GM23338 (cell line): ENCODE data around the gene RNF207. TPM values are rescaled to one million over a fixed set of nuclear protein-coding genes. Genes with fewer than 3 reads are reported as not detected.

Experiments used
- ATAC-seq: fragments of 200-7000 bp; cut with Tn5 transposase; 3 replicates; pipeline ENCODE4 v1.9.1; 2020
- DNase-seq: peaks from one replicate; pipeline ENCODE4 v3.0.0-alpha.2; 2015; ENCODE audit warnings: low spot score
- H2AFZ ChIP-seq: fragments of 200-600 bp; sonication (generic); 2 replicates; pipeline ENCODE4 v1.8.0; 2016; ENCODE audit warnings: antibody characterized with exemption, mild to moderate bottlenecking, moderate library complexity
- H3F3A ChIP-seq: fragments of 200-600 bp; sonication (generic); replicated peaks from 2 replicates; pipeline ENCODE4 v1.8.0; 2017; ENCODE audit warnings: antibody characterized with exemption, mixed run types, low read depth
- H3K27ac ChIP-seq: fragments of 200-600 bp; sonication (generic); 2 replicates; pipeline ENCODE4 v1.6.1; 2016; ENCODE audit warnings: low read depth
- H3K27me3 ChIP-seq: fragments of 200-600 bp; sonication (generic); 2 replicates; pipeline ENCODE4 v1.8.0; 2016; ENCODE audit warnings: mild to moderate bottlenecking, mixed run types, moderate library complexity; ENCODE audit not compliant: insufficient read depth
- H3K36me3 ChIP-seq: fragments of 200-600 bp; sonication (generic); 2 replicates; pipeline ENCODE4 v1.8.0; 2016; ENCODE audit warnings: mild to moderate bottlenecking; ENCODE audit not compliant: insufficient read depth
- H3K4me1 ChIP-seq: fragments of 200-600 bp; sonication (generic); 2 replicates; pipeline ENCODE4 v1.8.0; 2016; ENCODE audit warnings: mild to moderate bottlenecking, moderate library complexity; ENCODE audit not compliant: insufficient read depth
- H3K4me2 ChIP-seq: fragments of 200-600 bp; sonication (generic); 2 replicates; pipeline ENCODE4 v1.7.1; 2017; ENCODE audit warnings: mixed run types
- H3K4me3 ChIP-seq: fragments of 200-600 bp; sonication (generic); 2 replicates; pipeline ENCODE4 v1.6.1; 2016; ENCODE audit warnings: mixed run types
- H3K79me2 ChIP-seq: fragments of 200-600 bp; sonication (generic); replicated peaks from 2 replicates; pipeline ENCODE4 v1.8.0; 2017; ENCODE audit warnings: mild to moderate bottlenecking; ENCODE audit not compliant: insufficient read depth
- H3K9me2 ChIP-seq: fragments of 200-600 bp; sonication (generic); 2 replicates; pipeline ENCODE4 v1.8.0; 2017; ENCODE audit not compliant: insufficient read depth
- H4K20me1 ChIP-seq: fragments of 200-600 bp; sonication (generic); replicated peaks from 2 replicates; pipeline ENCODE4 v1.8.0; 2017; ENCODE audit warnings: mild to moderate bottlenecking; ENCODE audit not compliant: insufficient read depth
- H3K27ac Mint-ChIP-seq: 2 replicates; pipeline ENCODE4 v1.8.0; 2020; ENCODE audit warnings: inconsistent platforms, mild to moderate bottlenecking, moderate library complexity, mixed read lengths
- H3K27me3 Mint-ChIP-seq: 3 replicates; pipeline ENCODE4 v1.8.0; 2022; ENCODE audit warnings: low read depth, mild to moderate bottlenecking, moderate library complexity, mixed read lengths, inconsistent platforms; ENCODE audit not compliant: insufficient read depth, poor library complexity
- H3K36me3 Mint-ChIP-seq: 3 replicates; pipeline ENCODE4 v1.8.0; 2021; ENCODE audit warnings: low read depth, mild to moderate bottlenecking, inconsistent platforms, moderate library complexity, mixed read lengths
- H3K4me1 Mint-ChIP-seq: 3 replicates; pipeline ENCODE4 v1.8.0; 2020; ENCODE audit warnings: mild to moderate bottlenecking, inconsistent platforms, mixed read lengths
- H3K4me3 Mint-ChIP-seq: 3 replicates; pipeline ENCODE4 v1.8.0; 2021; ENCODE audit warnings: moderate library complexity, mild to moderate bottlenecking, inconsistent platforms, mixed read lengths
- H3K9me3 Mint-ChIP-seq: 3 replicates; pipeline ENCODE4 v1.8.0; 2020; ENCODE audit warnings: moderate library complexity, mild to moderate bottlenecking, inconsistent platforms, mixed read lengths
- CREB1 ChIP-seq: fragments of 250-450 bp; sonication (Bioruptor Pico); IDR thresholded peaks from 2 replicates; pipeline ENCODE4 v1.5.0; 2020; ENCODE audit warnings: low read depth, mild to moderate bottlenecking, moderate library complexity
- EZH2 ChIP-seq: fragments of 200-600 bp; sonication (generic); IDR thresholded peaks from one replicate; pipeline ENCODE4 v1.8.0; 2017; ENCODE audit warnings: antibody characterized with exemption, mild to moderate bottlenecking, low read depth; ENCODE audit not compliant: unreplicated experiment
- EZH2phosphoT487 ChIP-seq: fragments of 200-600 bp; sonication (generic); IDR thresholded peaks from one replicate; pipeline ENCODE4 v1.8.1; 2018; ENCODE audit warnings: antibody characterized with exemption; ENCODE audit not compliant: unreplicated experiment
- NANOG ChIP-seq: IDR thresholded peaks from 2 replicates; pipeline ENCODE4 v1.6.1; 2016; ENCODE audit warnings: antibody characterized with exemption, borderline replicate concordance
- REST ChIP-seq: IDR thresholded peaks from one replicate; pipeline ENCODE4 v1.6.1; 2018; ENCODE audit warnings: antibody characterized with exemption; ENCODE audit not compliant: unreplicated experiment
- ZNF114 ChIP-seq: fragments of 250-450 bp; sonication (Bioruptor Pico); IDR thresholded peaks from 2 replicates; pipeline ENCODE4 v1.5.0; 2020; ENCODE audit warnings: mild to moderate bottlenecking, moderate library complexity
- ZNF462 ChIP-seq: fragments of 250-450 bp; sonication (Bioruptor Pico); IDR thresholded peaks from 2 replicates; pipeline ENCODE4 v1.5.0; 2020; ENCODE audit warnings: mild to moderate bottlenecking, moderate library complexity
- polyA plus RNA-seq: library from polyadenylated mRNA; unstranded; fragments of >200 nt; fragmentation: Nextera tagmentation; extraction: Ambion mirVana; gene quantifications from 2 replicates; pipeline ENCODE4 v1.2.1, GENCODE V29; 2016
- total RNA-seq: library from RNA; depleted of rRNA; stranded (reverse); fragments of >200 nt; shearing (Covaris generic); gene quantifications from 2 replicates; pipeline ENCODE4 v1.2.3, GENCODE V29; 2014
- TF ChIP-seq, protein P1 (sequence below), 2 experiments: fragments of 200-600 bp in 1 of 2; sonication (generic) in 1 of 2; conservative IDR thresholded peaks; 2 replicates each; pipeline versions ENCODE4 v1.5.1 to v1.6.1; 2016 to 2017; ENCODE audit warnings: antibody characterized with exemption in 2 of 2, low read depth in 2 of 2, mild to moderate bottlenecking in 2 of 2, moderate library complexity in 1 of 2

Gene RNF207
- total and polyA plus RNA-seq, 2 experiments from 2014 or later = 1.7 to 2.9 TPM

- Histone ChIP-seq H3K79me2 (no peaks in the 10 kb centered on the region), H3K4me3 (peak overlapping the region; percentile 52), H2AFZ (no peak overlapping the region), H3K27ac (no peak overlapping the region), H3K9me2 (0 out of 2 replicates have a peak, but pooled peaks cover 6% of the 10 kb centered on the region), H3K4me2 (peak overlapping the region; percentile 80; the same call in 1 of the 2 replicates), H3K4me1 (peaks cover 27% of the 10 kb centered on the region), H3F3A (peaks cover 34% of the 10 kb centered on the region), H3K27me3 (peaks cover 62% of the 10 kb centered on the region), H4K20me1 (peaks cover 12% of the 10 kb centered on the region; the same call in 1 of the 2 replicates), H3K36me3 (no peaks in the 10 kb centered on the region)
- Mint-ChIP-seq H3K27me3 (peaks cover 60% of the 10 kb centered on the region), H3K27ac (no peak overlapping the region), H3K4me1 (peaks cover 36% of the 10 kb centered on the region), H3K36me3 (peaks cover 5% of the 10 kb centered on the region), H3K4me3 (no peak overlapping the region), H3K9me3 (no peaks in the 10 kb centered on the region; the same call in 2 of the 3 replicates)
- DNase-seq (no peak), ATAC-seq (no peak)
- TF ChIP-seq EZH2phosphoT487 (no peak), ZNF462 (CRISPR knock-in tag) (no peak)
These were observed 26.2 kb upstream of the RNF207 start for GRCh38 chr1:6179564-6180175.

DNA sequence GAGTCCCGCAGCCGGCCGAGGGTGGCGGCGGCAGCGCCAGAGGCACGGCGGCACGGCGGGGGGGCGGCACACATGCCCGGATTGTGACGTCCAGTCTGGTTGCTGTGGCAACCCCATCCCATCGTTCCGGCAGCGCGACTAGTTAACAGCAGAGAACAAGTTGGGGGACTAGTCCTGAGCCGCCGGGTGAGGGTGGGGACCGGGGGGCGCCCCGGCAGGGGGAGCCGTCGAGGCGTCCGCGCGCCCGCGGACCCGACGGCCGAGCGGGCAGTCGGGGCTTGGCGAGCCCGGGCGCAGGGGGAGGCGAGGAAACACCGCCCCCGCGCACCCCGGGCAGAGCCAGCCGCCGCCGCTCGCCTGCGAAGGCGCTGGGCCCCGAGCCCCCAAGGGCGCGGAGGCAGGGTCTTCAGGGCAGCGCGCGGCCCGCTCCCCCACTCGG, 25.6 kb upstream of the RNF207 start, which contains the start of gene CHD5:
Gene CHD5, minus strand, starts transcription at position 54 of the 439 bp plus-strand sequence. CDS start 298 bp downstream, outside the sequence.
- H3K4me2 ChIP-seq = peak within 1 kb of the TSS; percentile 80
- H3K36me3 ChIP-seq = 0 out of 2 replicates have a peak, but pooled peaks cover 4% of the 10 kb centered on the region
- no peaks in the 10 kb centered on the region for H3K79me2 ChIP-seq
- peak; percentile 19 for ATAC-seq
- H3K27ac ChIP-seq = no peak within 1 kb of the TSS
- peaks cover 12% of the 10 kb centered on the region for H3K36me3 Mint-ChIP-seq
- peak; percentile 86 for DNase-seq
- H3K27me3 Mint-ChIP-seq = peaks cover 60% of the 10 kb centered on the region
- peak within 1 kb of the TSS; percentile 82 for H2AFZ ChIP-seq
- H3K4me3 ChIP-seq = peak within 1 kb of the TSS; percentile 52
- H3K27me3 ChIP-seq = peaks cover 62% of the 10 kb centered on the region
- no peak for TF ChIP-seq ZNF114 (CRISPR knock-in tag)
- no peak for TF ChIP-seq NANOG
- TF ChIP-seq EZH2 = no peak
- TF ChIP-seq, protein P1, sequence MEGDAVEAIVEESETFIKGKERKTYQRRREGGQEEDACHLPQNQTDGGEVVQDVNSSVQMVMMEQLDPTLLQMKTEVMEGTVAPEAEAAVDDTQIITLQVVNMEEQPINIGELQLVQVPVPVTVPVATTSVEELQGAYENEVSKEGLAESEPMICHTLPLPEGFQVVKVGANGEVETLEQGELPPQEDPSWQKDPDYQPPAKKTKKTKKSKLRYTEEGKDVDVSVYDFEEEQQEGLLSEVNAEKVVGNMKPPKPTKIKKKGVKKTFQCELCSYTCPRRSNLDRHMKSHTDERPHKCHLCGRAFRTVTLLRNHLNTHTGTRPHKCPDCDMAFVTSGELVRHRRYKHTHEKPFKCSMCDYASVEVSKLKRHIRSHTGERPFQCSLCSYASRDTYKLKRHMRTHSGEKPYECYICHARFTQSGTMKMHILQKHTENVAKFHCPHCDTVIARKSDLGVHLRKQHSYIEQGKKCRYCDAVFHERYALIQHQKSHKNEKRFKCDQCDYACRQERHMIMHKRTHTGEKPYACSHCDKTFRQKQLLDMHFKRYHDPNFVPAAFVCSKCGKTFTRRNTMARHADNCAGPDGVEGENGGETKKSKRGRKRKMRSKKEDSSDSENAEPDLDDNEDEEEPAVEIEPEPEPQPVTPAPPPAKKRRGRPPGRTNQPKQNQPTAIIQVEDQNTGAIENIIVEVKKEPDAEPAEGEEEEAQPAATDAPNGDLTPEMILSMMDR (conservative IDR thresholded peaks at IDR 0.05; ENCODE audit: low read depth in 2 of 2) = peak; percentile 12 to 34; a peak in 3 of 4 replicates
- no peak for TF ChIP-seq REST
- TF ChIP-seq CREB1 = peak; percentile 59
- peaks cover 32% of the 10 kb centered on the region for H3K4me1 ChIP-seq
- no peaks in the 10 kb centered on the region; the same call in 2 of the 3 replicates for H3K9me3 Mint-ChIP-seq
- H3K4me1 Mint-ChIP-seq = peaks cover 42% of the 10 kb centered on the region
- 0 out of 2 replicates have a peak, but pooled peaks cover 6% of the 10 kb centered on the region for H3K9me2 ChIP-seq
- no peak within 1 kb of the TSS for H3K27ac Mint-ChIP-seq
- H4K20me1 ChIP-seq = peaks cover 15% of the 10 kb centered on the region; the same call in 1 of the 2 replicates
- H3K4me3 Mint-ChIP-seq = peak within 1 kb of the TSS; percentile 67
- peaks cover 41% of the 10 kb centered on the region for H3F3A ChIP-seq
